ENCODE data around the gene SNX10. TPM values are rescaled to one million over a fixed set of nuclear protein-coding genes. Genes with fewer than 3 reads are reported as not detected.

The SNX10 gene
- total RNA-seq, 1 experiment from 2014 or later, result 9.4 TPM

GRCh38 chr7:26356229-26356628 is 64.6 kb downstream of the SNX10 start:
- no peaks in the 10 kb centered on the region for H3K79me1 ChIP-seq (ENCODE audit: insufficient read depth, low read depth, low read length, poor library complexity, severe bottlenecking)
- H3K14ac ChIP-seq (ENCODE audit: insufficient read depth, low read length), result no peak overlapping the region
- no peaks in the 10 kb centered on the region for H3K23me2 ChIP-seq (ENCODE audit: insufficient read length, low read depth, low read length, poor library complexity, severe bottlenecking)
- Mint-ChIP-seq H3K4me1 (peaks cover 18 to 20% of the 10 kb centered on the region in 2 experiments), H3K27me3 (ENCODE audit: low read depth) (peaks cover 5% of the 10 kb centered on the region; the same call in 1 of the 2 replicates), H3K9me3 (no peaks in the 10 kb centered on the region), H3K4me3 (no peak overlapping the region), H3K27ac (no peak overlapping the region), H3K36me3 (ENCODE audit: insufficient read depth in 1 of 3, low read depth in 3 of 3) (no peaks in the 10 kb centered on the region)
- H3K4me2 ChIP-seq (ENCODE audit: insufficient read depth, insufficient read length, low read length), result no peak overlapping the region
- no peak overlapping the region for H3T11ph ChIP-seq (ENCODE audit: low read length)
- no peak overlapping the region for H2AFZ ChIP-seq (ENCODE audit: low read length)
- TF ChIP-seq, protein P1, sequence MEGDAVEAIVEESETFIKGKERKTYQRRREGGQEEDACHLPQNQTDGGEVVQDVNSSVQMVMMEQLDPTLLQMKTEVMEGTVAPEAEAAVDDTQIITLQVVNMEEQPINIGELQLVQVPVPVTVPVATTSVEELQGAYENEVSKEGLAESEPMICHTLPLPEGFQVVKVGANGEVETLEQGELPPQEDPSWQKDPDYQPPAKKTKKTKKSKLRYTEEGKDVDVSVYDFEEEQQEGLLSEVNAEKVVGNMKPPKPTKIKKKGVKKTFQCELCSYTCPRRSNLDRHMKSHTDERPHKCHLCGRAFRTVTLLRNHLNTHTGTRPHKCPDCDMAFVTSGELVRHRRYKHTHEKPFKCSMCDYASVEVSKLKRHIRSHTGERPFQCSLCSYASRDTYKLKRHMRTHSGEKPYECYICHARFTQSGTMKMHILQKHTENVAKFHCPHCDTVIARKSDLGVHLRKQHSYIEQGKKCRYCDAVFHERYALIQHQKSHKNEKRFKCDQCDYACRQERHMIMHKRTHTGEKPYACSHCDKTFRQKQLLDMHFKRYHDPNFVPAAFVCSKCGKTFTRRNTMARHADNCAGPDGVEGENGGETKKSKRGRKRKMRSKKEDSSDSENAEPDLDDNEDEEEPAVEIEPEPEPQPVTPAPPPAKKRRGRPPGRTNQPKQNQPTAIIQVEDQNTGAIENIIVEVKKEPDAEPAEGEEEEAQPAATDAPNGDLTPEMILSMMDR (conservative IDR thresholded peaks at IDR 0.05), result no peak
- no peaks in the 10 kb centered on the region for H3K4me1 ChIP-seq (ENCODE audit: insufficient read depth, low read length)
- H2BK12ac ChIP-seq (ENCODE audit: insufficient read length, low read depth, low read length), result no peak overlapping the region
- no peak overlapping the region for H3K23ac ChIP-seq (ENCODE audit: insufficient read length, low read depth, low read length)
- H2AK5ac ChIP-seq (ENCODE audit: insufficient read length, low read length), result no peak overlapping the region
- H3K9me3 ChIP-seq (ENCODE audit: control insufficient read depth, low read depth, low read length), result no peaks in the 10 kb centered on the region
- no peak for DNase-seq
- no peak overlapping the region for H3K9ac ChIP-seq (ENCODE audit: extremely low read depth, insufficient read length, low read length)
- no peak overlapping the region for H2BK15ac ChIP-seq (ENCODE audit: low read depth, low read length)
- no peaks in the 10 kb centered on the region for H3K27me3 ChIP-seq (ENCODE audit: insufficient read depth, low read length)
- H4K20me1 ChIP-seq (ENCODE audit: control insufficient read depth, insufficient read depth, insufficient read length), result no peaks in the 10 kb centered on the region
- H2BK120ac ChIP-seq (ENCODE audit: low read depth, low read length, poor library complexity, severe bottlenecking), result no peak overlapping the region
- no peak overlapping the region for H3K4ac ChIP-seq (ENCODE audit: low read depth, low read length)
- no peak overlapping the region for H4K8ac ChIP-seq (replicated peaks; ENCODE audit: insufficient read length, low read depth, low read length)
- no peak overlapping the region for H2BK5ac ChIP-seq (ENCODE audit: insufficient read length, low read length)
- no peak overlapping the region for H3K56ac ChIP-seq (ENCODE audit: insufficient read length, low read depth, low read length)
- H3K27ac ChIP-seq (ENCODE audit: insufficient read length, low read depth, low read length), result no peak overlapping the region
- H2BK20ac ChIP-seq (ENCODE audit: low read depth, low read length, poor library complexity, severe bottlenecking), result no peak overlapping the region
- no peak overlapping the region for H4K91ac ChIP-seq (ENCODE audit: insufficient read length, low read depth, low read length)
- no CpG with 5 or more reads among the region's 3 CpGs for WGBS (ENCODE audit: extremely low coverage, insufficient read length, low lambda C conversion rate)
- no peak overlapping the region for H3K18ac ChIP-seq (ENCODE audit: insufficient read length, low read depth, low read length)
- H4K5ac ChIP-seq (ENCODE audit: insufficient read length, low read depth, low read length), result no peak overlapping the region
- no peaks in the 10 kb centered on the region for H3K79me2 ChIP-seq (ENCODE audit: insufficient read depth, low read length)

Measured in H9 (cell line).